Measurements from ENCODE around the gene DPF3.
A peak's percentile ranks its signal among the peaks of the same experiment; 100 is the strongest.

The DPF3 gene

GRCh38 chr14:72883961-72884360 is 9.9 kb downstream of the DPF3 start:
- peak; percentile 28 for DNase-seq (ENCODE audit: extremely low spot score)
- TF ChIP-seq, protein P1, sequence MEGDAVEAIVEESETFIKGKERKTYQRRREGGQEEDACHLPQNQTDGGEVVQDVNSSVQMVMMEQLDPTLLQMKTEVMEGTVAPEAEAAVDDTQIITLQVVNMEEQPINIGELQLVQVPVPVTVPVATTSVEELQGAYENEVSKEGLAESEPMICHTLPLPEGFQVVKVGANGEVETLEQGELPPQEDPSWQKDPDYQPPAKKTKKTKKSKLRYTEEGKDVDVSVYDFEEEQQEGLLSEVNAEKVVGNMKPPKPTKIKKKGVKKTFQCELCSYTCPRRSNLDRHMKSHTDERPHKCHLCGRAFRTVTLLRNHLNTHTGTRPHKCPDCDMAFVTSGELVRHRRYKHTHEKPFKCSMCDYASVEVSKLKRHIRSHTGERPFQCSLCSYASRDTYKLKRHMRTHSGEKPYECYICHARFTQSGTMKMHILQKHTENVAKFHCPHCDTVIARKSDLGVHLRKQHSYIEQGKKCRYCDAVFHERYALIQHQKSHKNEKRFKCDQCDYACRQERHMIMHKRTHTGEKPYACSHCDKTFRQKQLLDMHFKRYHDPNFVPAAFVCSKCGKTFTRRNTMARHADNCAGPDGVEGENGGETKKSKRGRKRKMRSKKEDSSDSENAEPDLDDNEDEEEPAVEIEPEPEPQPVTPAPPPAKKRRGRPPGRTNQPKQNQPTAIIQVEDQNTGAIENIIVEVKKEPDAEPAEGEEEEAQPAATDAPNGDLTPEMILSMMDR (IDR thresholded peaks at IDR 0.05; ENCODE audit: control extremely low read depth, extremely low read depth, low read depth, missing control alignments), result no peak
- ChIA-PET POLR2A (no interaction called here), CTCF (interaction anchor here (1.0 to 1.8 kb wide), 9 partner anchors 10 to 368 kb away, joined by 3 to 6 read pairs (median 3); partner anchors contain the start of gene DPF3)

GRCh38 chr14:72883109-72883508 is 10.8 kb downstream of the DPF3 start:
- TF ChIP-seq, protein P1 (IDR thresholded peaks at IDR 0.05; ENCODE audit: control extremely low read depth, extremely low read depth, low read depth, missing control alignments), result no peak
- POLR2A ChIA-PET, result interaction anchor here (0.6 kb wide), 1 partner anchor 280 kb away, joined by 3 read pairs; no protein-coding TSS in a partner anchor
- CTCF ChIA-PET, result interaction anchor here (1.0 to 2.0 kb wide), 6 partner anchors 15 to 66 kb away, joined by 3 to 6 read pairs (median 4); no protein-coding TSS in a partner anchor
- DNase-seq (ENCODE audit: extremely low spot score), result no peak

DNA sequence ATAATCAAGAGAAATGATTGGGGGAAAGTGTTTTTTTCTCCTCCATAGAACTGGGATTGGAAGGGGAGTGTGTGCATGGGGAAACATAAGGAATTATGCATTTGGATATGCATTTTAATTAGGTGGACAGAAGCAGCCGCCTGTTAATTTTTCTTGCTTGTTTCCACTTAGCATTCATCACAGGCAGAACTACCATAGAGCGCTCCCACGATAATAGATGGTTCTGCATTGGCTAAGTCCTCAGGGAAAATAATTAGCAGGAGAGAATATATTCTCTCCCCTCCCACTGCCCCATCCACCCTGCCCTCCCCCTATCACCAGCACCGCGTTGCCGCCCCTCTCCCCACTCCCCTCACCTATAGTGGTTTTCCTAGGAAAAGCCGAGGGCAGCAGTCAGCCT is 11.4 kb downstream of the DPF3 start:
- TF ChIP-seq, protein P1 (IDR thresholded peaks at IDR 0.05; ENCODE audit: control extremely low read depth, extremely low read depth, low read depth, missing control alignments), result no peak
- no peak for DNase-seq (ENCODE audit: extremely low spot score)
- CTCF ChIA-PET, result interaction anchor here (1.2 to 2.0 kb wide), 2 partner anchors 22 to 66 kb away, joined by 5 read pairs; no protein-coding TSS in a partner anchor
- POLR2A ChIA-PET, result no interaction called here

GRCh38 chr14:72882047-72882446 is 11.9 kb downstream of the DPF3 start:
- no peak for DNase-seq (ENCODE audit: extremely low spot score)
- POLR2A ChIA-PET, result interaction anchor here (0.5 kb wide), 1 partner anchor 351 kb away, joined by 3 read pairs; no protein-coding TSS in a partner anchor
- TF ChIP-seq, protein P1 (IDR thresholded peaks at IDR 0.05; ENCODE audit: control extremely low read depth, extremely low read depth, low read depth, missing control alignments), result no peak
- CTCF ChIA-PET, result interaction anchor here (1.2 to 2.0 kb wide), 2 partner anchors 22 to 67 kb away, joined by 5 read pairs; no protein-coding TSS in a partner anchor

GRCh38 chr14:72881543-72881942 is 12.4 kb downstream of the DPF3 start:
- TF ChIP-seq, protein P1 (IDR thresholded peaks at IDR 0.05; ENCODE audit: control extremely low read depth, extremely low read depth, low read depth, missing control alignments), result no peak
- ChIA-PET POLR2A (interaction anchor here (0.5 kb wide), 1 partner anchor 351 kb away, joined by 3 read pairs; no protein-coding TSS in a partner anchor), CTCF (interaction anchor here (1.2 to 2.0 kb wide), 2 partner anchors 23 to 67 kb away, joined by 5 read pairs; no protein-coding TSS in a partner anchor)
- no peak for DNase-seq (ENCODE audit: extremely low spot score)

GRCh38 chr14:72880820-72881219 is 13.1 kb downstream of the DPF3 start:
- TF ChIP-seq, protein P1 (IDR thresholded peaks at IDR 0.05; ENCODE audit: control extremely low read depth, extremely low read depth, low read depth, missing control alignments), result no peak
- no peak for DNase-seq (ENCODE audit: extremely low spot score)
- POLR2A ChIA-PET, result no interaction called here
- CTCF ChIA-PET, result interaction anchor here (2.0 kb wide), 1 partner anchor 68 kb away, joined by 5 read pairs; no protein-coding TSS in a partner anchor

Measured in GM10248 (cell line).